ENCODE results near the gene KCNIP3.
"Not testable (repeated sequence)": the region's sequence is repeated elsewhere in the genome, so short reads cannot be mapped to it uniquely, and the experiment has no call there.

Gene KCNIP3

GRCh38 chr2:95348609-95349567 is 51.7 kb downstream of the KCNIP3 start:
- DNase-seq = no peak

GRCh38 chr2:95349568-95350322 is 52.6 kb downstream of the KCNIP3 start:
- DNase-seq = no peak

GRCh38 chr2:95350368-95350767 is 53.2 kb downstream of the KCNIP3 start:
- DNase-seq = no peak

GRCh38 chr2:95350774-95351597 is 53.8 kb downstream of the KCNIP3 start:
- DNase-seq = no peak

GRCh38 chr2:95351598-95351915 is 54.4 kb downstream of the KCNIP3 start:
- DNase-seq = no peak

- DNase-seq = no peak
These were observed 55.3 kb downstream of the KCNIP3 start for GRCh38 chr2:95352310-95353054.

GRCh38 chr2:95353055-95353575 is 56.0 kb downstream of the KCNIP3 start:
- DNase-seq = no peak

- DNase-seq = no peak
These were observed 56.7 kb downstream of the KCNIP3 start for GRCh38 chr2:95353613-95354468.

GRCh38 chr2:95354469-95354901 is 57.3 kb downstream of the KCNIP3 start:
- DNase-seq = no peak

- no peak for DNase-seq
These were observed 57.8 kb downstream of the KCNIP3 start for GRCh38 chr2:95354925-95355324.

GRCh38 chr2:95355486-95355885 is 58.3 kb downstream of the KCNIP3 start:
- not testable (repeated sequence) for DNase-seq

GRCh38 chr2:95356821-95357700 is 59.9 kb downstream of the KCNIP3 start:
- no peak for DNase-seq

- no peak for DNase-seq
These were observed 60.7 kb downstream of the KCNIP3 start for GRCh38 chr2:95357717-95358280.

GRCh38 chr2:95359031-95359430 is 61.9 kb downstream of the KCNIP3 start:
- DNase-seq = no peak

GRCh38 chr2:95359501-95359930 is 62.4 kb downstream of the KCNIP3 start:
- DNase-seq = no peak

GRCh38 chr2:95361216-95361980 is 64.3 kb downstream of the KCNIP3 start:
- DNase-seq = no peak

- DNase-seq = no peak
These were observed 65.3 kb downstream of the KCNIP3 start for GRCh38 chr2:95362486-95362885.

- DNase-seq = no peak
These were observed 69.4 kb downstream of the KCNIP3 start for GRCh38 chr2:95366514-95366913.

Data from cortex of kidney (tissue), 1 donor.